Type B pancreatic cell (in vitro differentiated cells): Measurements from ENCODE around the gene SLC25A24. TPM values are rescaled to one million over a fixed set of nuclear protein-coding genes. Genes with fewer than 3 reads are reported as not detected.
"Not testable (repeated sequence)": the region's sequence is repeated elsewhere in the genome, so short reads cannot be mapped to it uniquely, and the experiment has no call there.

Experiments
- DNase-seq: peaks from one replicate; pipeline ENCODE4 v3.0.0; 2021; ENCODE audit warnings: mixed read lengths; ENCODE audit not compliant: unreplicated experiment; ENCODE audit errors: extremely low spot score
- H3K27ac Mint-ChIP-seq: 2 replicates; pipeline ENCODE4 v1.8.0; 2021; ENCODE audit warnings: mild to moderate bottlenecking, mixed read lengths
- H3K27me3 Mint-ChIP-seq: 2 replicates; pipeline ENCODE4 v1.8.0; 2021; ENCODE audit warnings: mixed read lengths
- H3K36me3 Mint-ChIP-seq: 2 replicates; pipeline ENCODE4 v1.8.0; 2021; ENCODE audit warnings: mixed read lengths
- H3K4me1 Mint-ChIP-seq: one replicate; pipeline ENCODE4 v1.8.0; 2021; ENCODE audit warnings: mixed read lengths; ENCODE audit not compliant: unreplicated experiment
- H3K4me3 Mint-ChIP-seq: 2 replicates; pipeline ENCODE4 v1.8.0; 2021; ENCODE audit warnings: mild to moderate bottlenecking, mixed read lengths
- H3K9me3 Mint-ChIP-seq: 2 replicates; pipeline ENCODE4 v1.8.0; 2021; ENCODE audit warnings: mixed read lengths
- total RNA-seq: library from RNA; stranded (reverse); gene quantifications from 2 replicates; pipeline ENCODE4 v1.2.1, GENCODE V29; 2021; ENCODE audit warnings: low replicate concordance
- TF ChIP-seq, protein P1 (sequence below): fragments of 200-600 bp; sonication (generic); conservative IDR thresholded peaks from 2 replicates; pipeline ENCODE4 v1.5.0; 2021; ENCODE audit warnings: antibody characterized with exemption, mild to moderate bottlenecking

The SLC25A24 gene
- total RNA-seq, 1 donor from 2014 or later: 43.3 TPM

DNA sequence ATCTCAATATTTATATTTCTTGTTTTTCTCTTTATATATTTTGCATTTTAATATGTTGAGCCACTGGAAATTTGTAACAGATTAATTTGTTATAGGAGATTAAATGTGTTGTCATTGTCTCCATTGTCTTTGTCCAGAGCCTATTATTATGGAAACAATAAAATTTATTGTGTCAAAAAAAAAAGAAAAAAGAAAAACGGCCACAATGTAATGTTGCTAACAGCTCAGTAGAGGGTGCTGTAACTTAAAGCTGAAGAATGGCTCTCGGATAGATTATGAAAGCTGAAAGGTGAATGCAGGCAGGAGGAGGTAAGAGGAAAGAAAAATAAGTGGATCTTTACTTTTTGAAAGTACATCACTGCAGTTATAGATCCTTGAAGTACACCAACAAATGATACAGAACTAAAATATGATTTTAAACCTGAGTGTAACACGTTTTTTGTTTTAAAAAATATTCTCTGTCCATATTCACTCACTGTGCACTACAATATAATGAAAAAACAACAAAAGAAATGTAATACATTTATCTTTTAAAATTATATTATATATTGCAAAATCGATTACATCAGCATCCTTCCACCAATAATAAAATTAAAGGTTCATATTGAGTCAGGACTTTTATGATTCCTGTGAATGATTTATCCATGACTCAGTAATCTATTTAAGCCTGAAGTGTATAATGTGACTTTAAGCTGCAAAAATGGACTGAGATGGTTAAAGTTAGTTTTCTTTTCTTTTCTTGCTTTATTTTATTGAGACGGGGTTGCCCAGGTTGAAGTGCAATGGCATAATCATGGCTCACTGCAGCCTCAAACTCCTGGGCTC is 14.7 kb upstream of the SLC25A24 start:
- H3K9me3 Mint-ChIP-seq, H3K36me3 Mint-ChIP-seq, H3K4me1 Mint-ChIP-seq, DNase-seq, H3K27ac Mint-ChIP-seq, H3K4me3 Mint-ChIP-seq: not testable (repeated sequence)
- peaks cover 10% of the 10 kb centered on the region for H3K27me3 Mint-ChIP-seq
- TF ChIP-seq, protein P1, sequence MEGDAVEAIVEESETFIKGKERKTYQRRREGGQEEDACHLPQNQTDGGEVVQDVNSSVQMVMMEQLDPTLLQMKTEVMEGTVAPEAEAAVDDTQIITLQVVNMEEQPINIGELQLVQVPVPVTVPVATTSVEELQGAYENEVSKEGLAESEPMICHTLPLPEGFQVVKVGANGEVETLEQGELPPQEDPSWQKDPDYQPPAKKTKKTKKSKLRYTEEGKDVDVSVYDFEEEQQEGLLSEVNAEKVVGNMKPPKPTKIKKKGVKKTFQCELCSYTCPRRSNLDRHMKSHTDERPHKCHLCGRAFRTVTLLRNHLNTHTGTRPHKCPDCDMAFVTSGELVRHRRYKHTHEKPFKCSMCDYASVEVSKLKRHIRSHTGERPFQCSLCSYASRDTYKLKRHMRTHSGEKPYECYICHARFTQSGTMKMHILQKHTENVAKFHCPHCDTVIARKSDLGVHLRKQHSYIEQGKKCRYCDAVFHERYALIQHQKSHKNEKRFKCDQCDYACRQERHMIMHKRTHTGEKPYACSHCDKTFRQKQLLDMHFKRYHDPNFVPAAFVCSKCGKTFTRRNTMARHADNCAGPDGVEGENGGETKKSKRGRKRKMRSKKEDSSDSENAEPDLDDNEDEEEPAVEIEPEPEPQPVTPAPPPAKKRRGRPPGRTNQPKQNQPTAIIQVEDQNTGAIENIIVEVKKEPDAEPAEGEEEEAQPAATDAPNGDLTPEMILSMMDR: peak; percentile 83

DNA sequence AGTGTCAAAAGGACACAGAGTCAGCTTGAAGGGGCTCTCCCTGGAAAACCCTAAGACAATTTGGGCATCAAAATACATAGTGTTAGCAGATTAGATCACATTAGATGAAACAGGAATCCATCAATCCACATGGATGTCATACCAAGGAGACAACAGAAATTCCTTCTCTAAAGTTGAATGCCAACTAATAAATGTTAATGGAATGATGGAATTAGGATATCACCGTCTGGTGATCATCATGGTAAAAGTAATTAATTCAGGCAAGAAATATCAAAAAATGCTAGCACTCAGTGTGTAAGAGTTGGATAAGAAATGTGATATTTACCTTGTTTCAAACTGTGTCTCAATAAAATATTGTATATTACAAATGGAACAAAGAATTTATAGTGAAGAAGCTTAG is 10.9 kb upstream of the SLC25A24 start:
- no peaks in the 10 kb centered on the region for H3K36me3 Mint-ChIP-seq
- no peak for DNase-seq
- no peak overlapping the region for H3K4me3 Mint-ChIP-seq
- TF ChIP-seq, protein P1: no peak
- peaks cover 9% of the 10 kb centered on the region for H3K4me1 Mint-ChIP-seq
- peaks cover 14% of the 10 kb centered on the region for H3K27me3 Mint-ChIP-seq
- H3K27ac Mint-ChIP-seq: no peak overlapping the region
- no peaks in the 10 kb centered on the region for H3K9me3 Mint-ChIP-seq

DNA sequence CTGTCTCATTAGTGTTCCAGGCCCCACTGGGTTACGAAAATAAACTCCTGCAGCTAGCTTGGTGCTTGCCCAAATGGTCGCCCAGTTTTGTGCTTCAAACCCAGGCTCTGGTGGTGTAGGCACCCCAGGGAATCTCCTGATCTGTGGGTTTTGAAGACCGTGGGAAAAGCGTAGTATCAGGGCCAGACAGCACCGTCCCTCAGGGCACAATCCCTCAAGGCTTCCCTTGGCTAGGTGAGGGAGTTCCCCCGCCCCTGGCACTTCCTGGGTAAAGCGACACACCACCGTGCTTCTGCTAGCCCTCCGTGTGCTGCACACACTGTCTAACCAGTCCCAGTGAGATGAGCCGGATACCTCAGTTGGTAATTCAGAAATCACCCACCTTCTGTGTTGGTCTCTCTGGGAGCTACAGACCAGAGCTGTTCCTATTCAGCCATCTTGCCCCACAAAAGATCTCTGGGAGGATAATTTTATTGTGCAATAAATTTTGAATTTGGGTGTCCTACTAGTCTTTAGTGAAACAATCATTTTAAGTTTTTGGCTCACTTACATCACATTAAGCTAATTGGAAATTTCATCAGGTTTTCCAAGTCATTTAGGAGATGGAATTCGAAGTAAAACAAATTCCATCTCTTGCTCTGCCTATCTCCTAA is 9.4 kb upstream of the SLC25A24 start:
- Mint-ChIP-seq H3K4me3 (no peak overlapping the region), H3K4me1 (peaks cover 6% of the 10 kb centered on the region), H3K9me3 (no peaks in the 10 kb centered on the region), H3K27ac (no peak overlapping the region), H3K36me3 (no peaks in the 10 kb centered on the region), H3K27me3 (peaks cover 14% of the 10 kb centered on the region)
- TF ChIP-seq, protein P1: no peak
- DNase-seq: no peak

DNA sequence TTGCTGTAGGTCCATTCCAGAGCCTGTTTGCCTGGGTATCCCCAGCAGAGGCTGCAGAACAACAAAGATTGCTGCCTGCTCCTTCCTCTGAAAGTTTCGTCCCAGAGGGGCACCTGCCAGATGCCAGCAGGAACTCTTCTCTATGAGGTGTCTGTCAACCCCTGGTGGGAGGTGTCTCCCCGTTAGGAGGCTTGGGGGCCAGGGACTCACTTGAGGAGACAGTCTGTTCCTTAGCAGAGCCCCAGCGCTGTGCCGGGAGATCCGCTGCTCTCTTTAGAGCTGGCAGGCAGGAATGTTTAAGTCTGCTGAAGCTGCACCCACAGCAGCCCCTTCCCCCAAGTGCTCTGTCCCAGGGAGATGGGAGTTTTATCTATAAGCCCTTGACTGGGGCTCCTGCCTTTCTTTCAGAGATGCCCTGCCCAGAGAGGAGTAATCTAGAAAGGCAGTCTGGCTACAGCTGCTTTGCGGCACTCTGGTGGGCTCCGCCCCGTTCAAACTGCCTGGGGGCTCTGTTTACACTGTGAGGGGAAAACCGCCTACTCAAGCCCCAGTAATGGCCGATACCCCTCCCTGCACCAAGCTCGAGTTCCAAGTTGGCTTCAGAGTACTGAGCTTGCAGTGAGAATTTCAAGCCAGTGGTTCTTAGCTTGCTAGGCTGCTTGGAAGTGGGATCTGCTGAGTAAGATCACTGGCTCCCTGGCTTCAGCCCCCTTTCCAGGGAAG is 8.7 kb upstream of the SLC25A24 start:
- Mint-ChIP-seq H3K4me3 (no peak overlapping the region), H3K36me3 (no peaks in the 10 kb centered on the region), H3K27ac (no peak overlapping the region), H3K4me1 (peaks cover 5% of the 10 kb centered on the region), H3K9me3 (peaks cover 4% of the 10 kb centered on the region), H3K27me3 (peaks cover 16% of the 10 kb centered on the region)
- no peak for DNase-seq
- TF ChIP-seq, protein P1: no peak

DNA sequence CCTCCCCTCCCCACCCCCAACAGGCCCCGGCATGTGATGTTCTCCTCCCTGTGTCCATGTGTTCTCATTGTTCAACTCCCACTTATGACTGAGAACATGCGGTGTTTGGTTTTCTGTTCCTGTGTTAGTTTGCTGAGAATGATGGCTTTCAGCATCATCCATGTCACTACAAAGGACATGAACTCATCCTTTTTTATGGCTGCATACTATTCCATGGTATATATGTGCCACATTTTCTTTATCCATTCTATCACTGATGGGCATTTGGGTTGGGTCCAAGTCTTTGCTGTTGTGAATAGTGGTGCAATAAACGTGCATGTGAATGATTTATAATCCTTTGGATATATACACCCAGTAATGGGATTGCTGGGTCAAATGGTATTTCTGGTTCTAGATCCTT is 3.4 kb upstream of the SLC25A24 start:
- peaks cover 16% of the 10 kb centered on the region for H3K4me1 Mint-ChIP-seq
- DNase-seq: not testable (repeated sequence)

More for the DNA sequence above, 3.4 kb upstream of the SLC25A24 start:
- H3K27me3 Mint-ChIP-seq, H3K27ac Mint-ChIP-seq, H3K9me3 Mint-ChIP-seq, H3K36me3 Mint-ChIP-seq, H3K4me3 Mint-ChIP-seq: not testable (repeated sequence)
